Measurements from ENCODE around the gene GPSM3.
"Not testable (repeated sequence)": the region's sequence is repeated elsewhere in the genome, so short reads cannot be mapped to it uniquely, and the experiment has no call there.

The GPSM3 gene

GRCh38 chr6:32149932-32150870 lies 42.2 kb downstream of the GPSM3 start:
- no peak for DNase-seq (ENCODE audit: low spot score)

DNA sequence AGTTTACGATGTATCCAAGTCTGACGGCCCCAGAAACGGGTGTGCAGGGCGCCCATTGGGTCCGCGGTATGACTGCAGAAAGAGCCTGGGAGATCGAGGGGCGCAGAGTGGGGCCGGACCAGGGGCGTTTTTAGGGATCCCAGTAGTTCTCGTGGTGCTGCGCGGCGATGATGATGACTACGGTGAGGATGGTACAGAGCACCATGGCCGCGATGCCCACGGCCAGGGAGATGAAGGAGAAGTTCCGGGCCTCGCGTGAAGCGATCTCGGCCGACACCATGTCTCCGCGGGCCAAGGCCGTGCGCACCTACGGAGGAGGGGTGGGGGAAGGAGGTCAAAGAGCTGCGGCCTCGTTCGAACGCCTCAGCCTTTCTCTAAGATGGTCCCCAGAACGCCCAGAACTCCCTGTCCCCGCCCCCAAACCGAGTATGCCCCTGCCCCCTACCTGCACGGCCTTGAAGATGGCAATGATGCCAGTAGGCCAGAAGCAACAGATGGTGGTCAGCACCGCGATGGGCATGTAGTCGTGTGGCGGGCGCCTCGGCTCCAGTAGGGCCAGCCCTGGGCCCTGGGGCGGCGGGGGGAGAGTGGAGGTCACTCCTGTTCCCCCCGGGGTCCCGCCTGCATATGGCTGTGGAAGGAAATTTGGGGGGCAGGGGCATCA lies 43.2 kb downstream of the GPSM3 start:
- DNase-seq (ENCODE audit: low spot score): no peak

DNA sequence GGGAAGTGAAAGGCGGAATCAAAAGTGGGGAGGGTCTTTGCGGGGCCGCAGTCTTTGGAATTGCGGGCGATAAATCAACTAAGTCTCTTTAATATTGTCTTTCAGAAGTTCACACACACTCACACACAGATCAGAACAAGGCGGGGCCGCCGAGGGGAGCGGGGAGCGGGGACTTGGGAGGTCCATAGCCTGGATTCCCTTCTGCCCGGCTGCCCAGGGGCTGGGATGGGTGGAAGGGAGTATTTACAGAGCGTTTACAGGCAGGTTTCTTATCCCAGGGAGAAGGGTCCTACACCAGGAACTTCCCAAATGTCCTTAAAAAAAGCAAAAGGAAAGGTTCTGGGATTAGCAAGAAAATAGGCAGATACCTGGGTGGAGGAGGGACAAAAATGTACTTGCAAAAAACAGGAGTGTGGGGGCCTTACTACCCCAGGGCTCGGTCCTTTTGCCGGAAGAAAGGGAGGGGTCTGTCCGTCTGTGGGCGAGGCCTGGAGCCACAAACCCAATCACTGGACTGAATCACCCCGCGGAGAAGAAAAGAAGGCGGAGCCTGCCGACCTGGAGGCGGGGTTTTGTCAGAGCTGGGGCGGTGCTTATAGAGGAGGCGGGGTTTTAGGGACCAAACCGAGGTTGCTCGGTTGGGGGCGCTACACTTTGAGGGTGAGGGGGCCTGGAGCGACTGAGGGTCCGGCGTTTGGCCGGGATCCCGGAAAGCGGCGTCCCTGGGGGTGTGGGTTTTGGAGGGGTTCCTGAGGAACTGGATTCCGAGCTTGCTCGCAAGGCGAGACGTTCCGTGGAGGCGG lies 44.0 kb downstream of the GPSM3 start:
- peak; percentile 40 for DNase-seq (ENCODE audit: low spot score)

DNA sequence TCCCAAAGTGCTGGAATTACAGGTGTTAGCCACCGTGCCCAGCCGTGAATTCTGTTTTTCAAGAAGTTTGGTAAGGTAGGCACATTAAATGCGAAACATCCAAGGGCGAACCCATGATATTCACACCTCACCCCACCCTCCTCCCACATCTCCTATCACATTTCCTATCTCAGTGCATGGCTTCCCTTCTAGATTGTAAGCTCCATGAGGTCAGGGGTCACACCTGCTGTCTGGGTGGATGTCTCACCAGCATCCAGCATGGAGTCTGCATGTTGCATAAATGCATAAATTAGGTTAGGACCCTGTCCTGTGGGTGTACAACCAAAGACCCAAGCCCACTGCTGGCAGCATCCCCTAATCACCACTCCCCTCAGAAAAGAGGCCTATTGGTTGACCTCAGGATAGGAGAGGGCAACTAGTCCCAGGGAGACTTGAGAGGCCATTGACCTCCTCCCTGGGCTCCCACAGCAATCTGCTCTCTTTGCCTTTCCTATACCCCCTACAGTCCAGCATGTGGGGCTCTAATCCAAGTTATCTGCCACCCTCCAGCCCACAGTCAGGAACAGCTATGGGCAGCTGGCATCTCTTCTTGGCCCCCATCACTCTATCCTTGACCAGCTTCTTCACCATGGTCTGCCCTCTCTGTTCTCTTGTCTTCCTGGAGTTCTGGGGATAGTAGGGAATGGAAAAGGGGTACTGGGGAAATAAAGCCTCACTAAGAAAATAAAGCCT lies 44.9 kb downstream of the GPSM3 start:
- no peak for DNase-seq (ENCODE audit: low spot score)

DNA sequence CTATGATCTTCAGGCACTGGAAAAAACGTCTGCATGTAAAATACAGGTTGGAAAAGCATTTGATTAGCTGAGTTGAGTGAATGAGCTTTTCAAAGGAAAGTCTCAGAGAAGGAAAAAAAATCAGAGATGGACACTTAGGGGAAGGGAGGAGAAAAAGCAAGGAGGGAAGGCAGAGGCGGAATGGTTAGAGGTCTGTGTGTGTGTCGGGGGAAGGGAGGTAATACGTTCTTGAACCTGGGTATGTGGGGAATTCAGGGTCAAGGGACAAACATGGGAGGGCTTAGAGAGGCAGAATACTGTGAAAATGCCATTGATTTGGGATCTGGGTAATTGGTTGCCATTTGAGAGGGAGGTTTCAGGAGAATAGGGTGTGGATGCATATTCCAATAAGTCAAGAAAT lies 45.8 kb downstream of the GPSM3 start:
- no peak for DNase-seq (ENCODE audit: low spot score)

- no peak for DNase-seq (ENCODE audit: low spot score)
Observed at GRCh38 chr6:32146287-32146686, 46.2 kb downstream of the GPSM3 start.

GRCh38 chr6:32144238-32144637 lies 48.2 kb downstream of the GPSM3 start:
- DNase-seq (ENCODE audit: low spot score): not testable (repeated sequence)

All from germinal center (tissue), 1 donor.